Vagina (tissue), 2 donors: ENCODE data around the gene PRRT2.

Experiments used
- POLR2A ChIP-seq, 2 donors: fragments of 450-650 bp; IDR thresholded peaks; one replicate each; pipeline ENCODE4 v1.6.1; 2017; ENCODE audit warnings: antibody characterized with exemption in 2 of 2, mild to moderate bottlenecking in 2 of 2, moderate library complexity in 2 of 2
- POLR2AphosphoS5 ChIP-seq, 2 donors: sonication (generic); formaldehyde crosslinking; IDR thresholded peaks; one replicate each; pipeline ENCODE4 v1.9.0; 2017; ENCODE audit warnings: antibody characterized with exemption in 2 of 2, mild to moderate bottlenecking in 2 of 2, low read depth in 1 of 2; ENCODE audit not compliant: insufficient read depth in 1 of 2
- TF ChIP-seq, protein P1 (sequence below), 3 experiments: fragments of 450-650 bp in 2 of 3; fragments of 200-600 bp in 1 of 3; sonication (generic) in 1 of 3; IDR thresholded peaks; one replicate each; pipeline ENCODE4 v1.5.1; 2017 to 2019; ENCODE audit warnings: antibody characterized with exemption in 3 of 3, mild to moderate bottlenecking in 2 of 3, moderate library complexity in 2 of 3

DNA sequence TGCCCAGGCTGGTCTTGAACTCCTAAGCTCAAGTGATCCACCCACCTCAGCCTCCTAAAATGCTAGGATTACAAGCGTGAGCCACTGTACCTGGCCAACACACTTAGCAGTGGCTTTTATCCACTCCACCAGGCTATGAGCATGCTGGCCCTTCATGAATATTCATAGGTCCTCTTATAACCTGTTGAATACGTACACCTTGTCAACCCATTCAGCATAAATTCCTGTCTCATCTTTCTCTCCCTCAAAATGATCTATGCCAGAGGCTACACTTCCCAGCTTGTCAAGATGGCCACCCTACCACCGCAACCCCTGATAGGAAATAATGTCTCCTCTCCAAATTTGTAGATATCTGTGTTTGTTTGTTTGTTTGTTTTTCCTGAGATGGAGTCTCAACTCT, 44.9 kb upstream of the PRRT2 start:
- TF ChIP-seq, protein P1, sequence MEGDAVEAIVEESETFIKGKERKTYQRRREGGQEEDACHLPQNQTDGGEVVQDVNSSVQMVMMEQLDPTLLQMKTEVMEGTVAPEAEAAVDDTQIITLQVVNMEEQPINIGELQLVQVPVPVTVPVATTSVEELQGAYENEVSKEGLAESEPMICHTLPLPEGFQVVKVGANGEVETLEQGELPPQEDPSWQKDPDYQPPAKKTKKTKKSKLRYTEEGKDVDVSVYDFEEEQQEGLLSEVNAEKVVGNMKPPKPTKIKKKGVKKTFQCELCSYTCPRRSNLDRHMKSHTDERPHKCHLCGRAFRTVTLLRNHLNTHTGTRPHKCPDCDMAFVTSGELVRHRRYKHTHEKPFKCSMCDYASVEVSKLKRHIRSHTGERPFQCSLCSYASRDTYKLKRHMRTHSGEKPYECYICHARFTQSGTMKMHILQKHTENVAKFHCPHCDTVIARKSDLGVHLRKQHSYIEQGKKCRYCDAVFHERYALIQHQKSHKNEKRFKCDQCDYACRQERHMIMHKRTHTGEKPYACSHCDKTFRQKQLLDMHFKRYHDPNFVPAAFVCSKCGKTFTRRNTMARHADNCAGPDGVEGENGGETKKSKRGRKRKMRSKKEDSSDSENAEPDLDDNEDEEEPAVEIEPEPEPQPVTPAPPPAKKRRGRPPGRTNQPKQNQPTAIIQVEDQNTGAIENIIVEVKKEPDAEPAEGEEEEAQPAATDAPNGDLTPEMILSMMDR (IDR thresholded peaks at IDR 0.05): no peak
- TF ChIP-seq POLR2A (IDR thresholded peaks at IDR 0.05) (no peak), POLR2AphosphoS5 (IDR thresholded peaks at IDR 0.05; ENCODE audit: insufficient read depth in 1 of 2, low read depth in 1 of 2) (no peak)
